ENCODE measurements around the gene ATP8A2.

The ATP8A2 gene

GRCh38 chr13:25384758-25385410 is 13.1 kb downstream of the ATP8A2 start:
- no peak for DNase-seq (ENCODE audit: low spot score)

DNA sequence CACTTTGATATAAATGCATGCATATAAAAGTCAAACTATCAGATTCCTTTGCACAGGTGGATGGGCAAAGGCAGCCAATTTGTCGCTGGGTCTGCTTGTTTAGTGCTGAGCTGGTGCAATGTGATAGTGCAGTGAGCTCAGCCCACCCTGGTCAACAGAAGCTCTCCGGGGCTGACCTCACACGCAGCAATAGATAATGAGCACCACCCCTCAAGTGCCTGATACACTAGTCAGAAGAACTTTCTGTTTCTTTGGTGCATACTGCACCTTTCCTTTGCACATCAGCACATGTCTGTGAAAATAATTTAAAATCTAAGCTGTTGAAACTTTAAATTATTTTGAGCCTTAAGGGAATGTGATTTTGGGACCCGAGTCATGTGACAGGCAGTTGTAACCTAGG is 20.2 kb downstream of the ATP8A2 start:
- DNase-seq (ENCODE audit: low spot score) = no peak

DNA sequence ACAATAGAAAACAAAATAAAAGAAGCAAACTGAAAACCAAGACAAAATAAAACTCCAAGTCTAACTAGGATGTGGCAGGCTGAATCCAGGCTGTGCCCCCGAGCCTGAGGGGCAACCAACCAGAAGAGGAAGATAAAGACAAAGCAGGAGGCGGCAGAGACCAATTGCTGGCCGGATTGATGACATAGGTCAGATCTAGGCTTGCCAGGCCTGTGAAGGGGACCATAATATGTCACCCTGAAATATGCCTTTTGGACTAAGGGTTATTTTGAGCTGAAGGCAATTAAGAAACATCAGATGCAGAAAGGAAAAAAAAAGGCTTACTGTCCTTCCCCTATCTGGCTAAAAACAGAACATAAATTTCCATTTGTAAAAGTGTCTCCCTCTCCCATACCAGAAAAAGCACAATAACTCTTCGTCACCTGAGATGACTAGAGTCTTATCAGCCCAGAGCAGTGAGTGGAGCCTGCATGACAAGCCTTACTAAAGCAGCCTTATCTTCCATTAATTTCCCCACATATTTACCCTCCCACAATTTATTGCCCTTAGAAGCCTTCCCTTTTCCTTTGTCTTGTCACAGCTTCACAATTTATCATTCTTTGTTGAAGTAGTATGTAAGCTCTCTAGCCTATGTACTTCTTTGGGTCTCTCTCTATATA is 22.8 kb downstream of the ATP8A2 start:
- DNase-seq (ENCODE audit: low spot score) = no peak

- DNase-seq (ENCODE audit: low spot score) = no peak
Observed at GRCh38 chr13:25397763-25398162, 26.0 kb downstream of the ATP8A2 start.

DNA sequence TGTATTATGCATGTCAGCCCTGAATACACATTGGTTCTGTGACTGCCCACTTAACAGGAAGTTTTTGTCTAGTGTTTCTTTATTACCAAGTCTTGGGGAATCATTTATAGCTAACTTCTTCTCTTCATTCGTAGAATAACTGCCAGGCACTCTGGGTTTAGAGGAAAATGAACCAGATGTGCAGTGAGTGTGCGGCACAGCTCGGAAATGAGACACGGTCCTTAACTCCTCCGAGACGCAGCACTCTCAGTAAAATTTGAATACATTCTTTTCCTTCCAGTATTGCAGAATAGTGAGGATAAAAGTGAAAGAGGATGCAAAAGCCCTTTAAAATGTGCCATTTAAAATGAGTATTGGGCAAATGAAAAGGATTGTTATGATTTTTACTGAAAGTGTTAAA is 29.2 kb downstream of the ATP8A2 start:
- DNase-seq (ENCODE audit: low spot score) = no peak

GRCh38 chr13:25401958-25402357 is 30.2 kb downstream of the ATP8A2 start:
- DNase-seq (ENCODE audit: low spot score) = no peak

DNA sequence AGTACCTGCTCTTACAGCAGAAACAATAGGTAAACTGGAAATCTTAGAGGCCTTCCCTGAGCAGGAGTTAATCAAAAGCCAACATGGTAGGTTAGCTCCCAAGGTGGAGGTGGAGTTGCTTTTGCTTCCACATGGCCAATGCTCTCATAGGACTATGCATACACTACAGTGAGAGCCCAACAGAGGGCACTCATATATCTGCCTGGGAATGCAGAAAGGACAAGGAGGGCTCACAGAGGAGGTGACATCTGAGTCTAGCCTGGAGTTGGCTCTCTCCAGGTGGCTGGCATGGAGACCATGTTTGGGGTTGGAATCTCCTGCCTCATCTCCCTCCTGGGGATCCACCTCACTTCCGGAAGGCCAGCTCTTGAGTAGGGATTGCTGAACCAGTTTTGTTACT is 34.6 kb downstream of the ATP8A2 start:
- DNase-seq (ENCODE audit: low spot score) = no peak

DNA sequence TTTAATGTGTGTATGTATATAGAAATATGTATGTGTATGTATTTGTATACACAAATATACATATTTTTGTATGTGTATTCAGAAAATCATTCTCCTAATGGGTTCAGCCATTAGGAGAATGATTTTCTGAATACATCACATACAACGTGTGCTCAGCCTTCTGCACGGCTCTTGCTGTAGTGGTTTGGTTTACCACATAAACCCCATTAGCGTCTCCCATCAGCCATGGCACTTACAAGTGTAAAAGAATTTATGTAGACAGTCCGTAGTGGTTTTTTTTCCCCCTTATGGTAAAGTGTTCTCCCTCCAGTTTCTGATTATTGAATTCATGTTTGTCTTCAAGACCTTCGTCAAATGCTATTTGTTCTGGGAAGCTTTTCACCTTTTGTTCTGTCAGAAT is 38.2 kb downstream of the ATP8A2 start:
- DNase-seq (ENCODE audit: low spot score) = no peak

GRCh38 chr13:25415241-25415640 is 43.5 kb downstream of the ATP8A2 start:
- no peak for DNase-seq (ENCODE audit: low spot score)

- no peak for DNase-seq (ENCODE audit: low spot score)
Observed at GRCh38 chr13:25417535-25417934, 45.8 kb downstream of the ATP8A2 start.

DNA sequence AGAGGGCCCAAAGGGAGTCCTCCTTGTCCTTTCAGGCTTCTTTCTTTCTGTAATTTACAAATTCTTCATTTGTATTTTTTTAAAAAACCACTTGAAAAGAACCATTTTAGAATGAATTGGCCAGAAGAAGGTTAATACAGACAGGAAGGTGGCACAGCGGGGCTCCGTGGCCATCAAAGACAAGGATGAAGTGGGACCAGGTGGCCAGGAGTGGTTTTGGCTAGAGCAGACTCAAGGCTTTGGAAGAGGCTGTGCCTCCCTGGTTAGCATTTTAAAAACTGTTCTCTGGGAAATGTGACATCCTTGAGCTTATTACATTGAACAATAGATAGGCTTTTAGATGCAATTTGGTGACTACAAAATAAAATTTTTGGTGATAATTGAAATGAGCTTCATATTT is 48.4 kb downstream of the ATP8A2 start:
- DNase-seq (ENCODE audit: low spot score) = no peak

DNA sequence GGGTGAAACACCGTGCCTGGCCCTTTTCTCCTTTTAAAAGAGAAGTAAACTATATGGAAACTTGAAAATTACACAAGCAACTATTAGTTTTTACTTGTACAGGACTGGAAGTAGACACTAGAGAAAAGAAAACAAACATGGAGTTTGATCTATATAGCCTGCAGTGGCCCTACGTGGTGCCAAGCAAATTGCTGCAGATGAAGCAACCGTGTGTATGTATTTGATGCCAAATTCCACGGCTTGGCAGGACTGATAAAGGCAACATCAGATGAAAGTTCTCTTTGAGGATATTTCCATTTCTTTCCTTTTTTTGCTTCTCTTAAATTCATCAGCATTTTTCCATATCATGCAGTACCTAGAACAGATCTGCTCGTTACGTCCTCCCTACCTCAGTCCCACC is 49.8 kb downstream of the ATP8A2 start:
- DNase-seq (ENCODE audit: low spot score) = no peak

- no peak for DNase-seq (ENCODE audit: low spot score)
Observed at GRCh38 chr13:25422153-25422552, 50.4 kb downstream of the ATP8A2 start.

DNA sequence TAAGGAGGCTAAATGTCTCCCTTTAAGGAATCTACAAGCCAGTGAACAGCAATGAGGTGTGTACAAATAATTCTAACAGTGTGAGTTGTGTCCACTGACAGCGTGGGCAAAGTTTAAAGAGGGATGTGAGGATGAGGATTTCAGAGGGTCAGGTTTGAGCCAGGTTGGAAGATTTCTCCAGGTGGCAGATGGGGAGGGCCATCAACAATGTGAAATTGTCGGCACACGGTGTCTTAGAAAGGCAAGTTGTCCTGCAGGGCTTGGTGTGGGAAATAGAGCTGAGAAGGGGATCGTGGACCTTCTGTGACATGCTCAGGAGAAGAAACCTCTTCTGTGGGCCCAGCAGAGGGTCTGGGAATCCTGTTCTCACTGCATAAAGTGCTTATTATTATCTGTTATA is 52.1 kb downstream of the ATP8A2 start:
- DNase-seq (ENCODE audit: low spot score) = no peak

DNA sequence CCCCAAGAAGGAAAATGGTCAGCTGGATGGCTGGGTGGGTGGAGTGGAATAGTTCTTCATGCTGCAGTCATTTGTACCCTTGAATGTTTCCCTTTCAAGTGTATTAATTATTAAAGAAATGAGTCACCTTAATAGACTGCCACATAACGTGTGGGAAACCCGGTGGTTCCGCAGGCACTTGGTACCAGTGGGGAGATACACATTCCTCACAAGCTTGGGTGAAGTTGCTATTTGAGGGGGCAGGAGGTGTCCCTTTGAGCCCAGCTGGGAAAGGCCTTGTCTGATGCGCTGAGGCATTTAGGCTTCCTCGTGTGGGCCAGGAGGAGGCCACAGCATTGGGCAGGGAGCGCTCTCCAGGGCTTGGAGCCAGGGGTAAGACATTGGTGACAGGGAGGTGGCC is 57.7 kb downstream of the ATP8A2 start:
- DNase-seq (ENCODE audit: low spot score) = no peak

DNA sequence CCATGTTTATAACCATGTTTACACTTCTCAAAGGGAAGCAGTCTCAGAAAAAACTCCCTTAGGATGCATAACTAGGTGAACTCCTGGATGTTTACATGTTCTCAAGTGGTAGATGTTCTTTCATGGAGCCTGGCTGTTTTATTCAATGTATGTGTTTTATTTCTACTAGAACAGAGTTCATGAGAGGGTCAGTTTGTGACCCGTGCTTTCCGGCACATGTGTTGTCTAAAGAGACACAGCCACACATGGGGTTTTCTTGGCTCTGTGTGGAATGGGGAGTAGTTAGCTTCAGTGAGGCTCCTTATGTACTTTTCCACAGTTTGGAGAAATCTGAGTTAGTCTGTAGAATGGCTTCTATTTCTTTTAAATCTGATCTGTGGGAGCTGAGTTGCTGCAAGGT is 60.9 kb downstream of the ATP8A2 start:
- no peak for DNase-seq (ENCODE audit: low spot score)

DNA sequence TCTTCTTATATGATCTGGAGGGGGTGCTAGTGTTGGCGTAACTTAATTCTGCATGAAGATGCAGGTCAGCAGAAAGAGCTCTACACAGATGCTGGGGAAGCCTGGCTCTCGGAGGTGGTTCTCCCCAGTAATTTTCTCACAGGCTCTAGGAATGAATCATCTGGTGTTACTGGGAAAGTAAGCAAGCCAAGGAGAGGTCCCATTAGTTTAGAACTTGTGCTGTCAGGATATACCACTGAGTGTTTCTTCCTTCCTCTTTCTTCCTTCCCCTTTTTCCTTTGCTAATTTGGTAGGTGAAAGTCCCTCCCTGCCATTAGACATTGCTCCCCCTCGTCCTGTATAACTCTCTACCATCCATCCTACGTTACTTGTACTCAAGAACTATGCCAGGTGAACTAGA is 68.3 kb downstream of the ATP8A2 start:
- no peak for DNase-seq (ENCODE audit: low spot score)

DNA sequence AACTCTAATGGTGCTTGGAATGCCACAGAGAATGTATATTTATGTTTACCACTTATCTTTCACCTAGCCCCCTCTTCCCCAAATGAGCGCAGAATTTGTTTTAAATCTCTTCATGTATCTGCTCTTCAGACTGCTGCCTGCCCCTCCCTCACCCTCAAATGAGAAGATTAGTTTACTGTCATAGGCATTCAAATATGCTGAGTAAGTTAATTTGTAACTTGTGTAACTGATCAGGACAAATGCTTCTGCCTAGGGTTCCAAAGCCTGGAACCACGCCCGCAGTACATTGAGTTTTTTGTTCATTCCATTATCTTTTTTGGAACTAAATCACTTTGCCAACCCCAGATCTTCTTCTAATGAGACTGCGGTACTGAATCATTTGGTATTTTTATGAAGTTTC is 74.5 kb downstream of the ATP8A2 start:
- no peak for DNase-seq (ENCODE audit: low spot score)

GRCh38 chr13:25447396-25447795 is 75.6 kb downstream of the ATP8A2 start:
- no peak for DNase-seq (ENCODE audit: low spot score)

DNA sequence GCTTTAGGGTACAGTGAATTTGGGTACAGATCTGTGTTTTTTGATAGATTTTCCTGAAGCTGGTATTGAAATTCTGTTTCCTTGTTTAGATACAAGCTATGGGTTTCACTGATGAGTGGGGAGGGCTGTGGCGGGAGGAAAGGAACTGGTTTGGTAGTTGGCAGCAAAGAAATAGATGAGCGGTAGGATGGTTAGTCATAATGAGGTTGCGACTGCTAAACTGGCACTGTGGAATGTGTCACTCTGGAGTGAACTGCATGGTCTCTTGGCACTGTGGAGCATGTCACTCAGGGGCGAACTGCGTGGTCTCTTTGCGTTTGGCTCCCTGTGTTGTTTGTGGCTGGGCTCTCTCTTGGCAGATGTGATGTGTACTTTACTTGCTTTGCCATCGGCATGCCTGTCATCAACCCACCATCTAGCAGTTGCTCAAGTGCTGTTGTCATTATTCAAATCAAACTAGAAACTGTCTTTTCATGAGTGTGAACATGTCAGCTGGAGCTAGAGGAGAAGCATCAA is 82.1 kb downstream of the ATP8A2 start:
- no peak for DNase-seq (ENCODE audit: low spot score)

- no peak for DNase-seq (ENCODE audit: low spot score)
Observed at GRCh38 chr13:25455146-25455545, 83.4 kb downstream of the ATP8A2 start.

- DNase-seq (ENCODE audit: low spot score) = no peak
Observed at GRCh38 chr13:25457566-25457965, 85.8 kb downstream of the ATP8A2 start.

DNA sequence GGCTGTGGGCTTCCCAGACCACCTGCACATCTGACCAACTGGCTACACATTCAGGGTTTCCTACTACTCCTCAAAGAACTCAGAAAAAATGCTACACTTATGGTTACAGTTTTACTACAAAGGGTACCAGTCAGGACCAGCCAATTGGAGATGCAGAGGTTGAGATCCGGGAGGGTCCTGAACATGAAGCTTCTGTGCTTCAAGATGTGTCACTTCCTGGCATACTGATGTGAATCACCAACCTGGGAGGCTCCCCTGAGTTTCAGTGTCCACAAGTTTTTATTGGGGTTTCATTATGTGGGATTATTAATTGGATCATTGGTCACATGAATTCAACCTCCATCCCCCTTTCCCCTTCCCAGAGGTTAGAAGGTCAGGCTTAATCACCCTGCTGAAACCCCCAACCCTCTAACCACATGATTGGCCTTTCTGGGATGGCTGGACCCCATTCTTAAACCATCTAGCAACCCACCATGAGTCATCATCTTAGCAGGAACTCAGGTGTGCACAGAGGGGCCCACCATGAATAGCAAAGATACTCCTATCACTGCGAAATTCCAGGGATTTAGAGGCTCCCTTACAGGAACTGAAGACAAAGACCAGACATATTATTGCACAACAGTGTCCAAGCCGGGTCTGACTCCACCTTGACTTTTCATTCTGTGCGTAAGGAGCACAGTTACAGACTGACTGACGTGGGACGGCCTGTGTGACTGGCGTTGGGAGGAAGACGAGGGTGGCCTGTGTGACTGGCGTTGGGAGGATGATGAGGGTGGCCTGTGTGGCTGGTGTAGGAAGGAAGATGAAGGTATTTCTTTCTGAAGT is 90.7 kb downstream of the ATP8A2 start:
- DNase-seq (ENCODE audit: low spot score) = no peak
